Skeletal muscle satellite cell (primary cell): ENCODE measurements around the gene CCDC74A.
"Not testable (repeated sequence)": the region's sequence is repeated elsewhere in the genome, so short reads cannot be mapped to it uniquely, and the experiment has no call there.

Experiments
- H3K27me3 ChIP-seq: 2 replicates; pipeline ENCODE4 v1.7.0; 2013; ENCODE audit warnings: low read length; ENCODE audit not compliant: control insufficient read depth, insufficient read depth
- H3K36me3 ChIP-seq: 2 replicates; pipeline ENCODE4 v1.7.0; 2013; ENCODE audit warnings: mild to moderate bottlenecking, control low read depth, low read length; ENCODE audit not compliant: insufficient read depth
- H3K4me1 ChIP-seq: 2 replicates; pipeline ENCODE4 v1.7.0; 2013; ENCODE audit warnings: low read length; ENCODE audit not compliant: control insufficient read depth, insufficient read depth
- H3K4me2 ChIP-seq: 2 replicates; pipeline ENCODE4 v1.7.0; 2013; ENCODE audit warnings: mild to moderate bottlenecking, low read length
- H3K4me3 ChIP-seq: 2 replicates; pipeline ENCODE4 v1.7.0; 2013; ENCODE audit warnings: low read length
- H3K9ac ChIP-seq: 2 replicates; pipeline ENCODE4 v1.7.0; 2013; ENCODE audit warnings: mild to moderate bottlenecking, low read depth, low read length, moderate library complexity
- H3K9me3 ChIP-seq: replicated peaks from 2 replicates; pipeline ENCODE4 v1.7.0; 2013; ENCODE audit warnings: mild to moderate bottlenecking, control low read depth, low read length

Gene CCDC74A

GRCh38 chr2:131534317-131534672 is 6.6 kb downstream of the CCDC74A start:
- not testable (repeated sequence) for H3K9me3 ChIP-seq, H3K4me3 ChIP-seq, H3K36me3 ChIP-seq, H3K9ac ChIP-seq, H3K27me3 ChIP-seq, H3K4me2 ChIP-seq, H3K4me1 ChIP-seq

GRCh38 chr2:131534965-131535364 is 7.3 kb downstream of the CCDC74A start:
- H3K27me3 ChIP-seq, H3K4me3 ChIP-seq, H3K36me3 ChIP-seq, H3K4me2 ChIP-seq, H3K4me1 ChIP-seq, H3K9ac ChIP-seq, H3K9me3 ChIP-seq: not testable (repeated sequence)

GRCh38 chr2:131535526-131535925 is 7.8 kb downstream of the CCDC74A start:
- no peak overlapping the region for H3K9ac ChIP-seq
- H3K36me3 ChIP-seq, result no peaks in the 10 kb centered on the region
- H3K9me3 ChIP-seq, result no peaks in the 10 kb centered on the region
- H3K4me3 ChIP-seq, result no peak overlapping the region
- H3K4me1 ChIP-seq, result no peaks in the 10 kb centered on the region
- no peaks in the 10 kb centered on the region for H3K27me3 ChIP-seq
- H3K4me2 ChIP-seq, result no peak overlapping the region

GRCh38 chr2:131535951-131536826 is 8.5 kb downstream of the CCDC74A start:
- not testable (repeated sequence) for H3K4me1 ChIP-seq, H3K4me3 ChIP-seq, H3K27me3 ChIP-seq, H3K36me3 ChIP-seq, H3K9me3 ChIP-seq, H3K9ac ChIP-seq, H3K4me2 ChIP-seq

GRCh38 chr2:131536841-131537240 is 9.2 kb downstream of the CCDC74A start:
- H3K4me3 ChIP-seq, H3K9ac ChIP-seq, H3K4me1 ChIP-seq, H3K36me3 ChIP-seq, H3K27me3 ChIP-seq, H3K9me3 ChIP-seq, H3K4me2 ChIP-seq: not testable (repeated sequence)

GRCh38 chr2:131538856-131539255 is 11.2 kb downstream of the CCDC74A start:
- not testable (repeated sequence) for H3K36me3 ChIP-seq, H3K27me3 ChIP-seq, H3K4me3 ChIP-seq, H3K4me1 ChIP-seq, H3K4me2 ChIP-seq, H3K9ac ChIP-seq, H3K9me3 ChIP-seq

- H3K27me3 ChIP-seq, result peaks cover 5% of the 10 kb centered on the region
- no peak overlapping the region for H3K4me3 ChIP-seq
- H3K9ac ChIP-seq, result no peak overlapping the region
These were observed 15.0 kb downstream of the CCDC74A start for GRCh38 chr2:131542438-131543384.

GRCh38 chr2:131543385-131543891 is 15.8 kb downstream of the CCDC74A start:
- peaks cover 5% of the 10 kb centered on the region for H3K27me3 ChIP-seq
- no peak overlapping the region for H3K4me2 ChIP-seq
- H3K9ac ChIP-seq, result no peak overlapping the region
- no peaks in the 10 kb centered on the region for H3K4me1 ChIP-seq
- no peak overlapping the region for H3K4me3 ChIP-seq
- no peaks in the 10 kb centered on the region for H3K36me3 ChIP-seq
- no peaks in the 10 kb centered on the region for H3K9me3 ChIP-seq

More at GRCh38 chr2:131542438-131543384, 15.0 kb downstream of the CCDC74A start:
- no peak overlapping the region for H3K4me2 ChIP-seq
- no peaks in the 10 kb centered on the region for H3K4me1 ChIP-seq
- no peaks in the 10 kb centered on the region for H3K9me3 ChIP-seq
- H3K36me3 ChIP-seq, result no peaks in the 10 kb centered on the region

- not testable (repeated sequence) for H3K9ac ChIP-seq, H3K4me2 ChIP-seq, H3K4me3 ChIP-seq, H3K27me3 ChIP-seq, H3K4me1 ChIP-seq, H3K36me3 ChIP-seq, H3K9me3 ChIP-seq
These were observed 16.5 kb downstream of the CCDC74A start for GRCh38 chr2:131544006-131544812.

- not testable (repeated sequence) for H3K4me2 ChIP-seq, H3K4me1 ChIP-seq, H3K4me3 ChIP-seq, H3K9ac ChIP-seq, H3K9me3 ChIP-seq, H3K36me3 ChIP-seq, H3K27me3 ChIP-seq
These were observed 17.1 kb downstream of the CCDC74A start for GRCh38 chr2:131544813-131545165.

- Histone ChIP-seq H3K27me3 (peaks cover 7% of the 10 kb centered on the region), H3K9ac (no peak overlapping the region), H3K36me3 (no peaks in the 10 kb centered on the region), H3K9me3 (no peaks in the 10 kb centered on the region), H3K4me2 (no peak overlapping the region), H3K4me3 (no peak overlapping the region), H3K4me1 (no peaks in the 10 kb centered on the region)
These were observed 25.2 kb downstream of the CCDC74A start for GRCh38 chr2:131552871-131553270.
